Small intestine (tissue), 7 donors: ENCODE data around the gene TCF4. TPM values are rescaled to one million over a fixed set of nuclear protein-coding genes. Genes with fewer than 3 reads are reported as not detected.

ENCODE experiments used
- DNase-seq, 2 donors: peaks; one replicate each; pipeline versions ENCODE4 v3.0.0 to v3.0.0-alpha.2; 2013
- FAIRE-seq: peaks from 2 replicates; lab custom pipeline; 2012; peaks lifted over from hg19 to GRCh38; lab: Jason Lieb, UNC
- H3K27ac ChIP-seq, 3 donors: one replicate each; pipeline ENCODE4 v1.5.1; 2013; ENCODE audit warnings: low read length in 2 of 3, mild to moderate bottlenecking in 2 of 3, control low read depth in 1 of 3, inconsistent platforms in 1 of 3, low read depth in 1 of 3, moderate library complexity in 1 of 3
- H3K27me3 ChIP-seq, 3 donors: one replicate each; pipeline ENCODE4 v1.6.1; 2013; ENCODE audit warnings: low read length in 3 of 3, inconsistent platforms in 1 of 3; ENCODE audit not compliant: control insufficient read depth in 3 of 3, insufficient read depth in 3 of 3
- H3K36me3 ChIP-seq, 3 donors: one replicate each; pipeline ENCODE4 v1.6.1; 2013; ENCODE audit warnings: low read length in 3 of 3, inconsistent platforms in 1 of 3, low read depth in 1 of 3, mild to moderate bottlenecking in 1 of 3, moderate library complexity in 1 of 3; ENCODE audit not compliant: control insufficient read depth in 3 of 3, insufficient read depth in 2 of 3
- H3K4me1 ChIP-seq, 3 donors: one replicate each; pipeline ENCODE4 v1.6.1; 2013; ENCODE audit warnings: low read length in 2 of 3, inconsistent platforms in 1 of 3, low read depth in 1 of 3, mild to moderate bottlenecking in 1 of 3, moderate library complexity in 1 of 3; ENCODE audit not compliant: control insufficient read depth in 3 of 3, insufficient read depth in 2 of 3
- H3K4me3 ChIP-seq, 3 donors: one replicate each; pipeline ENCODE4 v1.5.1; 2013; ENCODE audit warnings: low read length in 3 of 3, control low read depth in 1 of 3, inconsistent platforms in 1 of 3, low read depth in 1 of 3, mild to moderate bottlenecking in 1 of 3, moderate library complexity in 1 of 3
- H3K9me3 ChIP-seq, 2 donors: one replicate each; pipeline ENCODE4 v1.6.1; 2013; ENCODE audit warnings: low read depth in 1 of 2, low read length in 1 of 2; ENCODE audit not compliant: control insufficient read depth in 2 of 2, insufficient read depth in 1 of 2
- WGBS, 3 donors: extraction: QIAGEN DNeasy Blood & Tissue Kit; methylation state at CpG; one replicate each; pipeline ENCODE4 v1.1.7; 2013; 5-methylcytosine and 5-hydroxymethylcytosine counted together
- polyA plus RNA-seq, 4 donors: library from polyadenylated mRNA; stranded (reverse) in 3 of 4; unstranded in 1 of 4; fragments of 200-250 nt in 3 of 4; fragments of 120-200 nt in 1 of 4; gene quantifications; one replicate each; pipeline versions ENCODE4 v1.2.1 to v1.2.3, GENCODE V29; 2013
- donor health status: healthy with polysubstance abuse.
- donor health status: control.
- donor health status: control.
- donor health status: Bipolar disorder and iron deficiency.
- donor health status: healthy.

The TCF4 gene
- polyA plus RNA-seq, 4 donors, result 0.67 to 23.7 (median 11.5) TPM

DNA sequence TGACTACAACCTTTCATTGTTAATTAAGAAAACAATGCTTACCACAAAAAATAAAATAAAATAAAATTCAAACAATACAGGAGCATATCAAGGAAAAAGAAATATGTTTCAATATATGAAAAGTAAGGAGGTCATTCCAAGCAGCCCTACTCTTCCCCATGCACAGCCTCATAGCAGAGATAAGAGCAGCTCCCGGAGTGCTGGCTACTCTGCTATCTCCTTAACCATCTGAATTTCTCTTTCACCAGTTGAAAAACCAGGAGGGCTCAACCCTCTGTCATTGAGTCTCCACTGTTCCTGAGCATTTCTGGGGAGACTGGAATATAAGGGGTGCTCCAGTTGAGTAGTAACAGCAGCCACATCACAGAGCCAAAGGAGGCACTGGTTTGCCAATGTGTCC lies 201.4 kb downstream of the TCF4 start:
- H3K27me3 ChIP-seq, result no peaks in the 10 kb centered on the region
- 63 to 77% (median 77%) methylated on average over 1 of the region's 1 CpG for WGBS, 3 donors
- no peak for DNase-seq
- H3K4me1 ChIP-seq, result no peaks in the 10 kb centered on the region
- no peak overlapping the region for H3K4me3 ChIP-seq
- H3K27ac ChIP-seq, result peak overlapping the region in 1 of 3 donors; percentile 46
- FAIRE-seq, result no peak
- H3K36me3 ChIP-seq, result peaks cover 0 to 3% (median 0%) of the 10 kb centered on the region in 3 donors
- peaks cover 0 to 8% of the 10 kb centered on the region in 2 donors for H3K9me3 ChIP-seq

DNA sequence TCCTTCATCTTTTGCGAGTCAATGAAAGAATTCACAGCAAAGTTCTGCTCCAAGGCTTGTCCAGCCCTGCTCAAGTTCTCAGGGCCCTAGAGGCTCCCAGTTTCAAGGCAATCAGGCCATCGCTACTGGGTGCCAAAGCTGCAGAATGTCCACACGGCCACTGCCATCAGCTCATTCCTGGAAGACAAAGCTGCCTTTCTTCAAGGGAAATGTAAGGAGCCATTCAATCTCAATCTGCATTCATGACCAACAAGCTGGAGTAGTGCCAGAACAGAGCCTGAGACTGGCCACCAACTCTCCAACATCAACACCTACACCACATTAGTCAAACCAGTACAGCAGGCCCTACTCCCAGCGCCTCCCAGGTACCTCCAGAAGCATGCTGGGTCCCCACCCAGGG lies 202.2 kb downstream of the TCF4 start:
- Histone ChIP-seq H3K36me3 (peaks cover 0 to 3% (median 0%) of the 10 kb centered on the region in 3 donors), H3K27me3 (no peaks in the 10 kb centered on the region), H3K4me1 (no peaks in the 10 kb centered on the region), H3K9me3 (peaks cover 0 to 10% of the 10 kb centered on the region in 2 donors), H3K27ac (peak overlapping the region in 1 of 3 donors; percentile 17), H3K4me3 (no peak overlapping the region)
- 72 to 88% (median 77%) methylated on average over 4 of the region's 4 CpGs for WGBS, 3 donors
- FAIRE-seq (no peak), DNase-seq (no peak)

DNA sequence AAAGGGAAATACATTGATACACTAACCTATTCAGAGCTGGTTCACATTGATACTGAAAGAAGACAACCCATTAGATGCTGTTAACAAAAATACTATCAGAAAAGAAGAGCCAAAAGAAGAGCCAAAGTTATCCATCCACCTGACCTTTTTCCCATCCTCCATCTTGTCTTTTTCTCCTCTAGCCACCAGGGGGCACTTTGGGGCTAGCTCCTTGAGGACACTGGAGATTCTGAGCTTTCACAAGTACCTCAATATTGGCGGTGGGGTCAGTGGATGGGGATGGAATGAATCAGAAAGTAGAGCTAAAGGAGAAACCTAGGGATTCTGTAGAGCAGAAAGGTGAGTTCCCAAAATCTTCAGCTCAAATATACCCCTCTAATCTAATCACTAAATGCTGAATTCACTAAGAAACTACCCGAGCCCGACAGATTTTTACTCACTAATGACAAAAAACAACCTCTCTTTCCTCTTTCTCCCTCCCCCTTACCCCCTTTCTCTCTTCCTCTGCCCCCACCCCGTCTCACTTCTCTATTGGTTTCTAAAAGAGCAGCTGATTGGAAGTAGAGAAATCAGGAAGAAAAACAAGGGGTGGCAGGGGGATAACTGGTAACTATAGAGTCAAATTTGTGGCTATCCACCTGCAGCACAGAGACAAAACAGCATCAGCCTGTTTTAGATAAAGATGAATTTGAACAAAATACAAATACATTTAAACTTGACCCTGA lies 203.3 kb downstream of the TCF4 start:
- peak in 1 of 2 donors; percentile 8 for DNase-seq
- no peak overlapping the region for H3K4me3 ChIP-seq
- no peak overlapping the region for H3K27ac ChIP-seq
- H3K36me3 ChIP-seq, result peaks cover 0 to 3% (median 0%) of the 10 kb centered on the region in 3 donors
- WGBS, 3 donors, result 70 to 76% (median 70%) methylated on average over 4 of the region's 4 CpGs
- H3K27me3 ChIP-seq, result no peaks in the 10 kb centered on the region
- no peaks in the 10 kb centered on the region for H3K4me1 ChIP-seq
- no peak for FAIRE-seq
- peaks cover 0 to 10% of the 10 kb centered on the region in 2 donors for H3K9me3 ChIP-seq

DNA sequence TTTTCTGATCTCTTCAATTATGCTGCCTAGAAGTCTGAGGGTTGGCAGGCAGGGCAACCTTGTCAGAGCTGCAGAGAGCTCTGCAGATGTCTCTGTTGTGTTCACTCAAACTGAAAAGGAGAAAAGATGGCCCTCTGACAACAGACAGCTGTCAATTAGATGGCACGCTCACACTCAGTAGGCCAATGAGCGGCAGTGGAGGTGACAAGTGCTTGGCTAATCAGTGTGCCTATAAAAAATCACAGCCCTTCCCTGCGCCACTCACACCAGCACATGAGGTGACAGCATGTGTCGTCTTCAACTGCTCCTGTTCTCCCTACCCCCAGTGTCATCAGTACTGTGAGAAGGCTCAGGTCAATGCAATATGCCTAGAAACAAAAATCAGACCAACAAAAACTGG lies 203.9 kb downstream of the TCF4 start:
- Histone ChIP-seq H3K4me1 (no peaks in the 10 kb centered on the region), H3K36me3 (no peaks in the 10 kb centered on the region), H3K4me3 (no peak overlapping the region), H3K27ac (no peak overlapping the region), H3K9me3 (peaks cover 0 to 10% of the 10 kb centered on the region in 2 donors), H3K27me3 (no peaks in the 10 kb centered on the region)
- 90 to 94% (median 91%) methylated on average over 4 of the region's 4 CpGs for WGBS, 3 donors
- FAIRE-seq (no peak), DNase-seq (no peak)

DNA sequence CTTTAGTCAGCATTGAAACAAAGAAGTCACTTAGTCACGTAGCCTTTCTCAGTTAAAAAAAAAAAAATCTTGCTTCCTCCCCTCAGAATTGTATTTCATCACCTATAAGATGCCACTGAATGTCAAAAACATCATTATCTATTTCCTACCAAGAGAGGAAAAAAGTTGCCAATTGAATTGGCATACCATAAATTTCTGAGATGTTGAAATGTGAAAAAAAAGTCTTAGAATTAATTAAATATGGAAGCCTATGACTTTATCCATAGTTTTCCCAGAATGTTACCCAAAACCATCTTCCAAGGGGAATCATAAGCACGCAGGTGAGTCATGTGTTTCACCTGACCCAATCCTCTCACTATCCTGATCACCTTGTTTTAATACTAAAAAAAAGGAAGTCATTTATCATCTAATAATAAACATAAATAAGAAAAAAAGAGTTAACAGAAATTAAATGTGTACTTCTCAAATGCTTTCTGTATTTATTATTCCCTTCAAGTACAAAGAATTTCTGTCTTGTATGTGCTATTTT lies 205.7 kb downstream of the TCF4 start:
- Histone ChIP-seq H3K4me3 (no peak overlapping the region), H3K9me3 (peaks cover 0 to 10% of the 10 kb centered on the region in 2 donors), H3K27me3 (no peaks in the 10 kb centered on the region), H3K27ac (no peak overlapping the region), H3K4me1 (no peaks in the 10 kb centered on the region), H3K36me3 (no peaks in the 10 kb centered on the region)
- 72 to 89% (median 75%) methylated on average over 2 of the region's 2 CpGs for WGBS, 3 donors
- DNase-seq (no peak), FAIRE-seq (no peak)

DNA sequence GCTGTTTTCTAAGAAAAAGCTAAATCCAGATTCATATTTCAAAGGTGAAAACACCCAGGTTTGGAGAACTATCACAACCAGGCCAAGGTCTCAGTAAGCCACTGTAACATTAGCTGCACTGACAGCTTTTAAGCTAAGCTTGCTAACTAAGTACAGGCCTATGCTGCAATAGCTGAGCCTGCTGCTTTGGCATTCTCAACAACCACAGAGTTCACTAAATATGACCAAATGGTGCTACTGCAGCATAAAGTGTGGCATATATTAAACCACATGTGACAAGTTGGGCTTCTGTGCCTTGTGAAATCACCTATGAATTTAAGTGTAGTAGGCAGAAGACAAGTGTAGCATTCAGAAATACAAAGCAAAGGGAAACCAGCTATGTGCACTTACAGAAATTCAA lies 206.7 kb downstream of the TCF4 start:
- Histone ChIP-seq H3K4me3 (no peak overlapping the region), H3K36me3 (no peaks in the 10 kb centered on the region), H3K9me3 (peaks cover 0 to 10% of the 10 kb centered on the region in 2 donors), H3K27ac (no peak overlapping the region), H3K4me1 (no peaks in the 10 kb centered on the region), H3K27me3 (no peaks in the 10 kb centered on the region)
- DNase-seq (no peak), FAIRE-seq (no peak)

DNA sequence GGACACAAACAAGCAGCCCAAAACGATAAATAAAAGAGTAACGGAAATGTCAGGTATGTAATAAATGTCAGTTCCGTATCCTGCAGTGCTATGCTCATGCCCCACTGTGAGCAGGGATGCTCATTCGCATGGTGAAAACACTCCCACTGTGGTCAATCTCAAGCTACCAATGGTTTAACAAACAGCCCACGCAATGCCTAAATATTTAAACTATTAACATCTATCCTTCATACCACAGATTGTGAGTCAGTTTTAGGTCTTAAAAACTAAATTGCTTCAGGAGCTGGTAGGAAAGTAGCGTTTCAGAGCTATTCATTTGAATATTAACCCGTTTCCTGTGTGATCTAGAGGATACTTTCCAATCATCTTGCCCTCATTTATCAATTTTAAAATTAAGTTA lies 207.4 kb downstream of the TCF4 start:
- no peak overlapping the region for H3K27ac ChIP-seq
- H3K36me3 ChIP-seq, result no peaks in the 10 kb centered on the region
- WGBS, 3 donors, result 86 to 91% (median 88%) methylated on average over 7 of the region's 7 CpGs
- FAIRE-seq (no peak), DNase-seq (no peak)
- no peaks in the 10 kb centered on the region for H3K27me3 ChIP-seq
- H3K9me3 ChIP-seq, result peaks cover 0 to 10% of the 10 kb centered on the region in 2 donors
- H3K4me1 ChIP-seq, result no peaks in the 10 kb centered on the region
- no peak overlapping the region for H3K4me3 ChIP-seq

DNA sequence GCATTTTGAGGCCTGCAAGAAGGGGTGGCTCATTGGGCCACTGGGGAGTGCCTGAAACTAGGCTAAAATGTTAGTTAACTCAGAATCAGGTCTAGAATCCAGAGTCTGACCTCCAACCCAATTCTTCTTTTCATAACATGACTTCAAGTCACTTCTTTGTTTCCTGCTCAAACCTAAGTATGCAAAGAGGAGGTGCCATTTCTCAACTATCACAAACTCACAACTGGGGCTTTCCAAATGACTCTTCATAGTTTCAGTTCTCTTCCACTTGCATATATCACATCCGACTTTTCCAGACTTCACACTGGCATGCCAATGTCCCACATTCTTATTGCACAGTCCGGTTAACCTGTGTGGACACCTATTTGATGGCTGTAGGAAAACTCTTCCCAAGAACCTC lies 211.6 kb downstream of the TCF4 start:
- Histone ChIP-seq H3K27ac (peak overlapping the region in 1 of 3 donors; percentile 31), H3K4me1 (no peaks in the 10 kb centered on the region), H3K4me3 (no peak overlapping the region), H3K36me3 (no peaks in the 10 kb centered on the region), H3K9me3 (peaks cover 0 to 4% of the 10 kb centered on the region in 2 donors), H3K27me3 (no peaks in the 10 kb centered on the region)
- FAIRE-seq (no peak), DNase-seq (no peak)
- 73 to 90% (median 75%) methylated on average over 2 of the region's 2 CpGs for WGBS, 3 donors
